Effector CD8-positive, alpha-beta T cell (primary cell): Measurements from ENCODE around the gene GLIS1.
"Not testable (repeated sequence)": the region's sequence is repeated elsewhere in the genome, so short reads cannot be mapped to it uniquely, and the experiment has no call there.

Experiments
- DNase-seq: peaks from one replicate; lab custom pipeline; 2025; lab: John Stamatoyannopoulos, UW

Gene GLIS1

GRCh38 chr1:53654216-53655210, 84.5 kb downstream of the GLIS1 start:
- DNase-seq, result no peak

GRCh38 chr1:53653631-53654030, 85.3 kb downstream of the GLIS1 start:
- DNase-seq, result no peak

GRCh38 chr1:53653200-53653575, 85.8 kb downstream of the GLIS1 start:
- DNase-seq, result no peak

DNA sequence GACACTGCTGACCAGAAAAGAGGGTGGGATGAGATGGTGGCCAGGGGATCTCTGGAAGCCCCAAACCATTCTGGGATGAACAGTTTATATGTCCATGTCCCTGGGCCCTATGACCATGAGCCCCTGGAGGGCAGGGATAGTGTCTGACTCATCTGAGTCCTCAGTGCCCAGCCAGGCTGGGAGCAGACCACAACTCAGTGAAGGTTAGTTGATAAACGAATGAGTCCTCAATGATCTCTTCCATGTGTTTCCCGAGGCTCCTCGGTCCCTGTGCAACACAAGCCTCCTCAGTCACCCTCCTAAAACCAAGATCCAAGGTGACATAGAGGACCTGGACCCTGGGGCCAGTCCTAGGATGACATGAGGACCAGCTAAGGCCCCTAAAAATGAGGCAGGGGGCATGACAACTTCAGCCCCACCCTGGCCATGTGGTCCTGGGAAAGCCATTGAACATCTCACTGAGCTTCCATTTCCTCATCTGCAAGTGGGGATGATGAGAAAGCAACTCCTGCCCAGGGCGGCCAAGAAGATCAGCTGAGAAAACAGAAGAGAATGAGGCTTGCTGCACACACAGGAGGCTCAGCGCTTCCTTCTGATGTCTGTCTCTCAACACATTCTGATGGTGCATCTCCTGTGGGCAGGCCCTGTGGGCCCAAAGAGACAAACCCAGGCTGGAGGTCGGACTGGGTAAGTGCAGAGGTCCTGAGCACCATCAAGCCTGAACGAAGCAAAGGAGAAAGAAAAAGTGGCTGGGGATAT, 86.3 kb downstream of the GLIS1 start:
- DNase-seq, result no peak

- no peak for DNase-seq
Measured at GRCh38 chr1:53651356-53651755, 87.6 kb downstream of the GLIS1 start.

GRCh38 chr1:53648516-53648915, 90.4 kb downstream of the GLIS1 start:
- no peak for DNase-seq

- DNase-seq, result not testable (repeated sequence)
Measured at GRCh38 chr1:53647915-53648314, 91.0 kb downstream of the GLIS1 start.

DNA sequence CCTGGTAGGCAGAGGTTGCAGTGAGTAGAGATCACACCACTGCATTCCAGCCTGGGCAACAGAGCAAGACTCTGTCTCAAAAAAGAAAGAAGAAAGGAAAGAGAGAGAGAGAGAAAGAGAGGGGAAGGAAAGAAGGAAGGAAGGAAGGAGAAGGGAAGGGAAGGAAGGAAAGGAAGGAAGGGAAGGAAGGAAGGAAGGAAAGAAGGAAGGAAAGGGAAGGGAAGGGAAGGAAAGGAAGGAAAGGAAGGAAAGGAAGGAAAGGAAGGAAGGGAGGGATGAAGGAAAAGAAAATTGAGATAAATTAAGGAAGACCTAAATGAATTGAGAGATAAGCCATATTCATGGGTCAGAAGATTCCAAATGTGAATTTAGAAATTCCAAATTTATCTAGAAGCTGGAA, 92.2 kb downstream of the GLIS1 start:
- DNase-seq, result no peak

DNA sequence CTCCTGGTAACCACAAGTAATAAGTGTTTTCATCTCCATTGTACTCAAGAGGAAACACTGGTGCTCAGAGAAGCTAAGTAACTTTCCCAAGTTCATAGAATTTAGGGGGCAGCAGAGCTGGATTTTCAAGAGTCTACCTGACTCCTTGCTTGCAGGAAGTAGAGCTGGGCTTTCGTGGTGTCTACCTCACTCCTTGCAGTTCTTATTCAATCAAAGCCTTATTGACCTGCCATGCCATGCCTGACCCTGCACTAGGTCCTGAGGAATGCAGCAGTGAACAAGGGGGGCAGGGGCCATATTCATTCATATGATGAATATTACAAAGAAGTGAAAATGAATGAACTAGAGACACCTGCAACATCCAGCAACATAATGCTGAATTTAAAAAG, 93.3 kb downstream of the GLIS1 start:
- no peak for DNase-seq

- no peak for DNase-seq
Measured at GRCh38 chr1:53644909-53645689, 93.9 kb downstream of the GLIS1 start.

DNA sequence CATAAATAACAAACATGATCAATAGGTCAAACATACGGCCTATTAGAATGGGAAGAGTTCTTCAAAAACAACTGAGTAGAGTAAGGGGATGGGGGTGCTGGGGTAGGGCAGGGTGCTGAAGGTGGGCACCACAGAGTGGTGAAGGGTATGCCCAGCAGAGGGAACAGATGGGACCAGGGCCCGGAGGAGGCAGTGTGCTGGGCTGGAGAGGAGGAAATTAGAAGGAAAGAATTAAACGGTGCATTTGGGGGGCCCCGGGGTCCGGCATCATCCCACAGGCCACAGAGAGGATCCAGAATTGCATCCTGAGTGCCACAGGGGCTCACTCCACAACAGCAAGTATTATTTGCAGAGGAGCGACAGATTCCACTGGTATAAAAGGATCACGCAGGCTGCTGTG, 94.5 kb downstream of the GLIS1 start:
- DNase-seq, result no peak

DNA sequence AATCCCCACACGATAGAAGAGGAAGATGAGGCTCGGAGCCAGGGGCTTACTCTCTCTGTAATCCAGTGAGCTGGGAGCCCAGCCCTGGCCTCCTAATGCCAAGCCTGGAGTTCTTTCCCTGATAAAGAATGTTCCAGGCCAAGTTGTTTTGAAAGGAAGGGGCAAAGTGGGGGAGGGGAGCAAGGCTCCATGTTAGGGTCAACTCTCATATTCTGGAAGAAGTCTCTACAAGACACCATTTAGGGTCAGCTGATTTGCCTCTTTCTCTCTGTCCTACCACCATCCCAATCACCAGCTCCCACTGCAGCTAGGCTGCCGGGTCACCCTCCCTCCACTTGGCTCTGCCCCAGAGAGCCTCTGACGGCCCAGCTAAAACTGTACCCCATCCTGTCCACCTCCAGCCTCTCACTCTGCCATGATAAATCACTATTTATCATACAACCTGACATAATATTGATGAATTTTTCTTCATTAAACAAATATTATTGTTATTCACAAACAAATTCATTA, 95.0 kb downstream of the GLIS1 start:
- no peak for DNase-seq

DNA sequence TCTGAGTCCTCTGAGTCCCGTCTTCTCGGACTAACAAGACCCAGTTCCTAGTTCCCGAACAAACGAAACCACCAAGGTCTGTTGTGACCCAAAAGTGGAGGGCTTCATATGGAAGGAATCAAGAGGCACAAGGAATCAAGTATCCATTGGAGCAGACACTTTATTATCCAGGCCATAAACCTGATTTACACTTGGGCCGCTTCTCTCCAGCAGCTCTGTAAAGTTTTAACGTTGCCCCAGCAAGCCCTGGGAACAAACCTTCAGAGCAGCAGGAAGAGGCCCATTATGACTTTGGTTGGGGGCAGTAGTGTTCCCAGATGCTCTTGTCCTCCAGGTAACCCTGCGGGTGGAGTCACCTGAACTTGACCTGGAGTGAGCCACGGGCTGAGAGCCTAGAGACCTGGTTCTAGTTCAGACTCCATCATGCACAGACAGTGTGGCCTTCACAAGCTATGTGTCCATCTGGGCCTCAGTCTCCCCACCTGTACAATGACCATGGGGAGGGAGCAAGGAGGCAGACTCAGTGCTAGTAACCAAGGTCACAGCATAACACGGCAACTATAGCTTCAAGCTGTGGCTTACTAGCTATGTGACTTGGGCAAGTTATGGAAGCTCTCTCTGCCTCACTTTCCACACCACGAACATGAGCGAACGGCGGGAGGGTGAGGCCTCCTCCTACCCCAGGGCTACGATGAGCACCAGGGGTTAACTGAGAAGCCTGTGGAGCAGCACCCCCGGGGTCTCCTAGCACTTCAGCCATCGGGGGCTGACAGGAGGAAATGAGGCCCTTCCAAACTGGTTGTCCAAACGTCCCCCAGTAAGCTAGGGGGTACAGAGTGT, 95.7 kb downstream of the GLIS1 start:
- no peak for DNase-seq

DNA sequence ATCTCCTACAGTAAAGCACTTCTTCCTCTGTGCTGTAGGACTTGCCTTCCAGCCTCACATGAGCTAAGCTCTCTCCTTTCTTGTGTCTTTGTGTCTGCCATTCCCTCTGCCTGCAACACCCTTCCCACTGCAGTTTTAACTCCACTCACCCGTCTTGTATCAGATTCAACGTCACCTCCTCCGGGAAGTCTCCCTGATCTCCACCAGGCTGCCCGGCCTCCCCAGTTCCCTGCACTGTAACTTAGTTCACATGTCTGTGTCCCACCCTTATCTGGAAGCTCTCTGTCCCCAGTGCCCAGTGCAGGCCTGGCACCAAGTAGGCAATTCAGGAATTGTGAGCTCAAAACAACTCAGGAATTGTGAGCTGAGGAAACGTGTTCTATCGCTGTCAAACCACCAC, 96.4 kb downstream of the GLIS1 start:
- no peak for DNase-seq

GRCh38 chr1:53642215-53642555, 96.8 kb downstream of the GLIS1 start:
- no peak for DNase-seq

DNA sequence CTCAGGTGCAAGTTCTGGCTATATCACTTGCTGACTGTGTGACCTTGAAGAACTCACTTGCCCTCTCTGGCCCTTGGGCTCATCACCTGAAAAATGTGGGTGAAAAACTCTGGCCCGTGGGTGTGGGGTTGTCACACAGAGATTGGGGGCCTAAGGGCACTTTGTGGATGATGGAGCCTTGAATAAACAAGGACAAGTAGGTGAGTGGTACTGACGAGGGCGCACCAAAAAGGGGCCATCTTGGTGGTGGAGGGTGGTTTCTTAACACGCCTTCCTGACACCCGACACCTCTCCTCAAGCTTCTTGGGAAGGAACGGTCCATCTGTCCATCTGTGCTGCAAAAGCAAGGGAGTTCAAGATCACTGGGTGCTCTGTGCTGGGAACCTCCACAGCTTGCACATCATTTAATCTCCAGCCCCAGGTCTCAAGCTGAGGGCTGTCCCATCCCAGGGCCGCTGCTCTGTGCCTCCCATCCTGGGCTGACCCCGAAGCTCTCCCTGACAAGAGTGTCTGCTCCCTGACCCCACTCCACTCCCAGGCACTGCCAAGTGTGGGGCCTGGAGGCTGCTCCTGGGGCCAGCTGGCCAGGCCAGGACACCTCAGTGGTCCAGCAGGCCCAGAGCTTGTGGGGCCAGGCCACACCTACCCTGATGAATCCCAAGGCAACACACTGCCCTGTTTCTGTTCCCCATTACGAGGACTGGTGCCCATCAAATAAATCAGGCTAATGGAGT, 97.3 kb downstream of the GLIS1 start:
- DNase-seq, result no peak

GRCh38 chr1:53640701-53641075, 98.3 kb downstream of the GLIS1 start:
- DNase-seq, result no peak

DNA sequence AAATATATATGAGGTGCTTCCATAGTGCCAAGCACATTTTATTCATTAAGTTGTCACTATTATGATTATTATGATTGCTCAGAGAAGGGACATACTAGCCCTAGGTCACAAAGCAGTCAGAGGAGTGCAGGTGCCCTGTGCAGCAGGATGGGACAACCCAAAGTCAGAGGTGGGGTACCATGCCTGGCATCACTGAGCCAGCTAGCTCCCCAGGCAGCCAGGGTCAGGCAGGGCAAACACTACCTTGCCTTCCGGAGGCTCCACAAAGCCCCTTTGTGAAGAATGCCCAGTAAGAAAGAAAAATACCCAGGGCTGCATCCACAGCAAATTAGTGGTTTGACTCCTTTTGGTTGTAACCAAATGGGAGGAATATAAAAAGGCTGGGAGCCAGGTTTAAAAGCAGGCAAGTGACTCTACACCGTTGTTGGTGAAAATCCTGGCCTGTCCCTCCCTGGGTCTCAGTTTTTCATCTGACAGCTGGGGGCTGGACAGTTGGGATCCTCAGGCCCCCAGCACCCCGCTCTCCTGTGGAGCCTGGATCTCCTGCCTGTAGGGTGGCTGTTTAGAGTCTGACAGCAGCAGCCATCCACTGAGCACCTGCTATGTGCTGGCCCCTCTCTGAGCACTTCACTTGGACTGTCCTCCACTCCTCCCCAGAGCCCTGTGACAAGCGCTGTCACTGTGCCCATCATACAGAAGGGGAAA, 98.8 kb downstream of the GLIS1 start:
- no peak for DNase-seq

DNA sequence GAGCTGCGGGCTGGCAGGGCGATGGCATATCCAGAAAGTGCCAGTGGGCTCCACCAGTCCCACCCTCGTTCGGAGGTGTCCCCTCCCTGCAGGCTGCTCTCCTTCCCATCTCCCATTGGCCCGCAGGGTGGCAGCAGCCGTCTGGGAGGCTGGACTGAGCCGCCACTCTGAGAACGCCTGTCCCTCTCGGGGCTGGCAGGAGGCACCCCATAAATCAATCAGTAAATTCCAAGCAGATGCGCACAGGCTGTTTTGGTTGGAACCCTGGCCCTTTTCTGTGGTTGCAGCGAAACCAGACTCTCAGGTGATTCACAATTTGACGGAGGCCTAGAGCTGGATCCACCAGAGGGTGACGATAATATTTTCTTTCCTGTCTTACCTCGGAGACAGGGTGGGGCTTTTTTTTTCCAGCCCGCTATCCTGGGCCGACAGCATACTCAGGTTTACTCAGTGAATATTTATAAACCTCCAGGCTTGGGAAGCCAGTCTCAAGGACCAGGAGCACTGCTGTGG, 99.7 kb downstream of the GLIS1 start:
- no peak for DNase-seq
